Stimulated activated CD4-positive, alpha-beta T cell treated with anti-CD3 and anti-CD28 coated beads, Interleukin-1b, Interleukin-23, amount 100 ng/mL, for 1 hour (primary cell): ENCODE measurements around the gene PRRG3.

Source experiments
- DNase-seq, 2 donors: peaks; one replicate each; pipeline ENCODE4 v3.0.0-alpha.2; 2020; ENCODE audit warnings: low read depth in 2 of 2

Gene PRRG3

DNA sequence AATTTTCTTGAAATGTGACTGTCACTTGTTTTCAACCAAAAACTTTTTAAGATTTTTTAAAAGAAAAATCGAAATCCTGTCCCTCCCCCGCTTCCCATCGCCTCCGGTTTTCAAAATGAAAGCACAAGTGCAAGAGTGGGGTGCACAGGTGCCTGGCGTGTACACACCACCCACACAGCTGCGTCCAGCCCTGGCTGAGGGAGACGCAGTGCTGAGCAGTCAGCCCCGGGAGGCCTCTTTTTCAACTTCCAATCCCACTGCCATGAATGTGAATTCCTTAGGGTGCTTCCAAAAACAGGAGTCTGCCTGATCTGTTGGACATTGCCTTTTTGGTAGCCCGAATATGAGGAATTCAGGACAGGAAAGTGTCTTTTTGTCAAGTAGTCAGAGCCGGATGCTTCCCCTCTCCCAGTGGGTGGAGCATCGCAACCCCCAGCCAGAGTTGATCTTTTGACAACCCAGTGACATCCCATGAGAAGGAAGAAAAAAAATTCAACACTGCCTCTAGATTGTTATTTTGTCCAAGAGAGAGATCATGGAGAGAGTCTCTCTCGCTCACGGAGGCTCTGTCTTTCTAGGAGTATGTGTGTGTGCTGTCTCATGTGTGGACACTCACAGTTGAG lies 8.9 kb downstream of the PRRG3 start:
- no peak for DNase-seq

DNA sequence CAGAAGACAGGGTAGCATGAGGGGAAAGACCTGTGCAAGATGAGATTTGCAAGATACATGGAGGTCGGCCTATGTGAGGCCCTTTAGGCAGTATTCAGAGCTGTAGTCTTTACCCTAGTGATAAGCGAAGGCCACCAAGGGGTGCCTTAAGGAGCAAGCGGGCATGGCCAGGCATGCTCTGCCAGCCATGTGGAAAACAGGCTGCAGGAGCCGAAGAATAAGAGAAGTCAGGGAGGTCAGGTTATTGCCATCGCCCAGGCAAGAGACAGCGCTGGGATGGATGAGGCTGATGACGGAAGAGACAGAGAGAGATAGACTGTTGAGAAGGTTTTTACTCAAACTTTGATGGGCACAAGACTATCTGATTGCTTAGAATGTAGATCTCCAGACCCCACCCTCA lies 13.6 kb downstream of the PRRG3 start:
- DNase-seq: no peak

- no peak for DNase-seq
These were observed 15.2 kb downstream of the PRRG3 start for GRCh38 chrX:151710457-151710856.

- DNase-seq: no peak
These were observed 15.9 kb downstream of the PRRG3 start for GRCh38 chrX:151711154-151711553.

GRCh38 chrX:151711787-151712186 lies 16.5 kb downstream of the PRRG3 start:
- no peak for DNase-seq

GRCh38 chrX:151712253-151712652 lies 17.0 kb downstream of the PRRG3 start:
- no peak for DNase-seq

DNA sequence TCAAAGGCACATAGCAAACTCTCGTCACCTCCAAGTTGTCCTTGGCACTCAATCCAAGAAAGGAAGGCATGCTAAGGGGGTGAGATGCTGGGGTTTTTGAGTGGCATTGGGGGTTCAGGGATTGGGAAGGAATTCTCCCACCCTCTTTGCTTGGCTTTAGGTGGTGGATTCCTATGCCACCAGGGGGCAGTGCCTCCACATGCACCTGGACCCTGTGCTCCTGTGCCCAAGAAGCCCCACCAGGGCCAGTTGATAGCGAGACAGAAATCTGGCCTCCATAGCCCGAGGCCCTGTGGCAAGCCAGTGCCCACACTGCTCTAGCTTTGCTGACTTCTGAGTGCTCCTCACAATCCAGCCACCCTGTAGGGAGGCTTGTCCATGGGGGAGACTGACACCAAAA lies 18.6 kb downstream of the PRRG3 start:
- DNase-seq: no peak

DNA sequence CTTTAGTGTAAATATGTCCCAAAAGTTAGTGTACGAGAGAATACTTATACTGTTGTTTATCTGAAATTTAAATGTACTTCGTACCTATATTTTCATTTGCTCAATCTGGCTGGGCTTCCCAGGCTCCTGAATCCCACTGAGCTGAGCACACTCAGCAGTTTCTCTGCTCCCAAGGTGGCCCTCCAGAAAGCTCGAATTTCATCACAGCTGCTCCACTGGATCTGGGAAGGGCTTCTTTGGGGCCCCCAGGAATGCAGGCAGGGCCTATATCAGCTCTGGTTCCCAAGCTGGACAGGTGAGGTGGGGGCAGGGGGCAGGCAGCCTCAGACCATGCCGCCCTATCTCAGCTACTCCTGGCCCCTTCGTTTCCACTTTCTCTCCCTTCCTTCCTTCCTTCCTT lies 19.1 kb downstream of the PRRG3 start:
- no peak for DNase-seq

DNA sequence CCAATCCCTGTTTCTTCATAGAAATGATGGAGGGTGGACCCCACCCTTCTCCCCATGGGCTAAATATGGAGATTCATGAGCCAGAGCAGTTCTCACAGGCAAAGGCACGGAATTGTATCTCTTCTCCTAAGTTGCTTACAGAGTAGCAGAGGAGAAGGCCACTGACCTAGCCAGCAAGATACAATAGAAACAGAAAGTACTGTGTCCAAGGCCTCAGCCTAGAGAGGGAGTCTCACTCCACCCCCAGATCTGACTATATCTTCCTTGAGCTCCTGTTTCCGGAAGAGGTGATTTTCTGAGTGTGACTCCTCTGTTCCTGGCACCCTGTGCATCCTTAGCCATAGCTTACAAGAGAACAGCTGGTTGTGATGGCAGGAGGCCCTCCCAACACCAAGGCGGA lies 20.5 kb downstream of the PRRG3 start, which contains the start of gene FATE1:
Gene FATE1 (plus strand): TSS at position 284 of the 400 bp plus-strand sequence. CDS start 85 bp downstream, at position 369.
- no peak for DNase-seq

DNA sequence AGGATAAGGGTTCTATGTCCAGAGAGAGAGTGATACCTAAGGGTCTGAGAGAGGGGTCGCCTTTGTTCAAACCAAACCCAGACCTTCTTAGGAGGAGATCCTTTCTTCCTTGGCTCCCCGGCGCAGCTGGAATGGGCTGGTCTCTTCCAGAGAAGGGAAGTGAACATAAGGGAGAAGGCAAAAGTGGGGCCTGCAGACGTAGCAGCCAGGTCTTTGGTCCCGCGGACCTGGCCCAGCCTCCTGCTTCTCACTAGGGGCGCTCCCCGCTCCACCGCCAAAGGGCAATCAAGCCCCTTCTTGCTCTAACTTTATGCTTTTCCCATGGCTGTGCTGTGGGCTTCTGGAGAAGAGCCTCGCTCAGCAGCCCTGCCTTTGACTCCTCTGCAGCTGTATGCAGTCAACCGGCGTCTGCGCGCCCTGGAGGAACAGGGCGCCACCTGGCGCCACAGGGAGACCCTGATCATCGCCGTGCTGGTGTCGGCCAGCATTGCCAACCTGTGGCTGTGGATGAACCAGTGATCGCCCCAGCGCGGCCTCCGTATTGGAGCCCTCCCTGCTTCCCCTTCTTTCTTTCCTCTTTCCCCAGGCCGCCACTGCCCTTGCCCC lies 27.1 kb downstream of the PRRG3 start:
- no peak for DNase-seq

DNA sequence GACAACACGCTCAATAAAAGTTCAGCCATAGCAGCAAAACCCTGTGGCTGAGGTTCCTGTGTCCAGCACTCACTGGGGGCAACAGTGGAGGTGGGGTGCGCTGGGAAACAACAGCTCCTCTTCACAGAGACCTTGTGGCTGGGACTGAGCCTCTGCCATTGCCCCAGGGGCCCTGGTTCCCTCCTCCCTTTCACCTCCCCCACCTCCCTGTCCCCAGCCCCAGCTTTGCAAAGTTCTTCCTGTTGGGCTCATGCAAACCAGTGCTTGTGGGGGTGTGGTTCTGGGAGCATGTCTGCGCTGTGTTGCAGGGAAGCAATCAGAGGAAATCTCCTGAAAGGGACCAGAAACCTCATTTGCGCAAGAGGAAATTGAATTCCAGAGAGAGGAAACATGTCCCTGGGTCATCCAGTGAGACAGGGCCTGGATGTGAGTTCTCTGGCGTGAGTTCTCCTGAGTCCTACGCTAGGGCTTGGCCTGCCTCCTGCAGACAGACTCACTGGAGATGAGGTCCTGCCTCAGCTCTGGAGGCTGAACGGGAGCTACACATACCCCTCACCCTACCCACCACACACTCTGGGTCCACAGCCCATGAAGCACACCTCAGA lies 28.0 kb downstream of the PRRG3 start:
- no peak for DNase-seq

DNA sequence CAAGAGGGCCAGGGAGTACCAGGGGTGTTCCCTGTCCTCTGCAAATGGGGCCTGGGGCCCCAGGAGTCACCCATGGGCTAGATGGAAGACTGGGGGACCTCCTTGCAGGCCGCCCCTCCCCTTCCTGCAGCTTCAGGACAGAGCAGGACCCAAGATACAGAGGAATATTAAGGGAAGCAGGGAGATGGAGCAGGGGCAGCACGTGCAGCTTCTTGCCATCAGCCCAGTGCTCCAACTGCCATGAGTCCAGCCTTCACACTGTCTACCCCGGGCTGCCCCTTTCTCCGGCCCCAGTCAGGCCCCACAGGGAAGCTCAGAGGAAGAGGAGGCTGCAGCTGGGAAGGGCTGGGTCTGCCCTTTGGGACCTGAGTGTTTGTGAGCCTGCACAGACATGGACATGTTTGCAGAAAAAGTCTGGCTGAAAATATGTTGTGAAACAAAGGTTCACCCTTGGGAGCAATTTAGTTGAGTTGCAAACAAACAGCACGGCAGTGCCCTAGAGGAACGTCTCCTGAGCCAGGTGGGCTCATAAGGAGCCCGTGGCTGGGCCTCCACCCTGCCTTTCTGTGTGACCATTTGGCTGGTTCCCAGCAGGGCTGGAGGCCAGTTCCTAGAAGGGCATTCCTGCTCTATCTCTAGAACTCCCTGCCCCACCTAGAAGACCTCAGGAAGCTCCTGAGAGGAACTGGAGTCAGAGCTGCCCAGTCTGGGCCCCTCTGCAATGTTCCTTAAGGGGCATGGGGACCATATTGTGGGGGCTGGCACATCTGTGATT lies 29.5 kb downstream of the PRRG3 start:
- no peak for DNase-seq

DNA sequence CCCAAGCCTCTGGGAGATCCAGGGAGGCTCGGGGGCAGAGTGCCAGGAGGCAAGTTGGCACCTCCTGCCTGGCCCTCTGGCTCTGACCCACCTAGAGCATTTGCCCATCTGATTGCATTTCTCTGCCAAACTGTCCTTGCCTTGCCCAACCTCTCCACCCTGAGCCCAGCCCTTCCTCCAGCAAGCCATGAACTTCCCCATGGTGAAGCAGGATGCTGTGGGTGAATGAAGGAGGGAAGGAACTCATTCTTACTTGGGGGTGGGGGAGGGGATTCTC lies 30.0 kb downstream of the PRRG3 start:
- DNase-seq: no peak

DNA sequence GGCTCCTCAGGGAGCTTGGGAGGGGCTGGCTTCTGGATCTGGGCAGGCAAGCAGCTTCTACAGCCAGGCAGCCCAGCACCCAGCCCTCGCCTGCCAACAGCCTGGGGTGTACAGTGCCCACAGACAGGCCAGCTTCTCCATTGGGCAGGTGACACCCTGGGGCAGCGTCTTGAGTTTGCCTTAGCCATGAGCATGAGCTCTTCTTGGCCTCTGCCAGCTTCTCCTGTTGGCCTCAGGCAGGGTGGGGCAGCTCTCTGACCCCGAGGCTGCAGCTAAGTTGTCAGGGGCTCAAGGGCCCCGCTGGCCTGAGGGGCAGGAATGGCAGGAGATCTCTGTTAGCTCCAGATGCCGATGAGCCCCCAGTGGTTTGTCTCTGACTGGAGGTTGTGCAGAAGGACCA lies 31.5 kb downstream of the PRRG3 start:
- DNase-seq: no peak

- DNase-seq: no peak
These were observed 32.1 kb downstream of the PRRG3 start for GRCh38 chrX:151727346-151727745.

GRCh38 chrX:151729056-151729725 lies 33.9 kb downstream of the PRRG3 start:
- no peak for DNase-seq

DNA sequence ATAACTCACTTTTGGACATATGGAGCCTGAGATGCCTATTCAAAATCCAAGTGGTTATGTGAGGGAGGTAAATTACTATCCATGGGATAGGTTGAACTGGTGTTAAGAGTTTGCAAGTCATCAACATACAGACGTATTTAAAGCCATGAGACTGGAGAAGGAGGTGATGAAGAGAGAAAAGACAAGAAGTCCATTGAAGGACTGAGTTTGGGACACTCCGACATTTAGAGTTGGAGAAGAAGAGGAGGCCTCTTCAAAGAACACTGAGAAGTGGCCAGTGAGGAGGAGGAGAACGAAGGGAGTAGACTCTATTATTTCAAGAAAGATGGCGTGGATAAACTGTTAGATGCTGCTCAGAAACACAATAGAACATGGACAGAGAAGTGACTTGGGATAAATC lies 39.2 kb downstream of the PRRG3 start, which contains the start of gene CNGA2:
Gene CNGA2 (plus strand): TSS at position 301 of the 400 bp plus-strand sequence. CDS start 3,738 bp downstream, outside the sequence.
- no peak for DNase-seq

- no peak for DNase-seq
These were observed 40.0 kb downstream of the PRRG3 start for GRCh38 chrX:151735219-151735618.

GRCh38 chrX:151736685-151737084 lies 41.4 kb downstream of the PRRG3 start:
- DNase-seq: no peak

- no peak for DNase-seq
These were observed 42.2 kb downstream of the PRRG3 start for GRCh38 chrX:151737494-151737893.

GRCh38 chrX:151738751-151739150 lies 43.5 kb downstream of the PRRG3 start:
- DNase-seq: no peak

GRCh38 chrX:151741606-151742005 lies 46.3 kb downstream of the PRRG3 start:
- DNase-seq: no peak
